RKO (cell line): ENCODE data around the gene NR2C2.
"Not testable (repeated sequence)": the region's sequence is repeated elsewhere in the genome, so short reads cannot be mapped to it uniquely, and the experiment has no call there.

Experiments used
- DNase-seq: peaks from one replicate; pipeline ENCODE4 v3.0.0-alpha.2; 2016; ENCODE audit warnings: low spot score

Gene NR2C2

DNA sequence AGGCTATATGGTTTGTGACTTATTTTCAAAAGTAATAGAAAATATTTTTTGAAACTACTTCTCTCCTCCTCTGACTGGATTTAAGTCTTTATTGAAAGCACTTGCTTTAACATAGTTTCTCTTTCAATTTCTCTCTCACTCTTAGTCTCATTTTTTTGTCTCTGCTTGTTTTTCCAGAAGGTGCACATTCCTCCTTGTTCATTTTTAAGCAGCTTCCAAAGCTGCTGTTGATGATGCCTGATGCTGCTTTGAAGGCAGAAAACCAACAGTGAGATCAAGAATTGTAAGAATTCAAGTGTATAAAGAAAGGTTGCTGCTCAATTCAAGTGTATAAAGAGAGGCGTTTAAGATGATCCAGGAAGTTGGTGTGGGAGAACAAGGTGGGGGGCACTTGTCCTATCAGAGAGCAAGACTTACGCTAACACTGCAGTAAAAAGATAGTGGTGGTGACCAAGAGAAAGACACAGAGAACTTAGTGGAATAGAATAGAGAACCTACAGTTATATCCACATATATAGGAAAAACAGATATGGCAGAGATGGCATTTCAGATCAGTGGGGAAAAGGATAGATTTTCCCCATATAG is 12.1 kb downstream of the NR2C2 start:
- DNase-seq, result no peak

DNA sequence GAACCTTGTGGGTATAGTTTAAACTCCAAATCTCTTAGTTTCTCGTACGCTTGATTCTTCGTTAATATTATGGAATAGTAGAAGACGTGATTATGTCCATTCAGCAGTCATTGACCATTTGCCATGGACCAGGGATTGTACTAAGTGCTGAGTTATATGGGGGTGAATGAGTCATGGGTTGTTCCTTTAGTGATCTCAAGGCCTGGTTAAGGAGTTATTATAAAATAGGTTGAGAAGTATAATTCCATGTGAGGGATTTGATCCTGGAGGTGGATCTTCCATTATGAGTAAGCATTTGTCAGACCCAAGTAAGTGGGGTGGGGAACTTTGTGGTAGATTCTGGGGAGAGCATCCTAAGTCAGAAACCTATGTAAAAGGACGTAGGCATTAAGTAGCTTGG is 15.4 kb downstream of the NR2C2 start:
- DNase-seq, result peak; percentile 17

DNA sequence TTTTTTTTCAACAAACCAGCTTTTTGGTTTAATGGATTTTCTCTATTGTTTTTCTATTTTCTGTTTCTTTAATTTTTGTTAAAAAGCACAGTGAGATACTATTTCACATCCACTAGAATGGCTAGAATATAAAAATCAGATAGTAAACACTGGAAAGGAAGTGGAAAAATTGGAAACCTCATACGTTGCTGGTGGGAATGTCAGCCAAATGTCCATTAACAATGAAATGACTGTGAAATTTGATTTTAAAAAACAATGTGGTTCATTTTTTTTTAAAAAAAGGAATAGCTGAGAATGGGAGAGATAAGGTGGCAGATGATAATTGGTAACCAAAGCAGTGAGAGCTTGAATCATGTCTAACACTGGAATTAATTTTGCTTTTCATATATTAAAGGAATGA is 19.9 kb downstream of the NR2C2 start:
- no peak for DNase-seq

DNA sequence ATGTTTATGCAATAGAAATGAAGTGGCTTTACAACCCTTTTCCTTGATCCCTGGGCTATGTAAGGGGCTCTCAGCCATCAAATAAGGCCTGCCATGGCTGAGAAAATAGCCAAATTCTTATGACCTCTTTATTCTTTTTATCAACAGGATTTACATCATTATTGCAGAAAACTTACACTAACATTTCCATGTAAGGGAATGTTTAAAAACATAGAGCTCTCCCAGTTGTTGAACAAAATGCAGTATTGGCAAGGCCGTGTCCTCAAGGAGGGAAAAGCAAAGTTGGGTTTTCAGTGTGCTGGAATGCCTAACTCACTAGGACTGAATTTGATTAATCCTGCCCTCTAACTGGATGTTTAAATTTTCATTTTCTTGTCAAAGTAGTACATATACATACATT is 22.3 kb downstream of the NR2C2 start:
- no peak for DNase-seq

DNA sequence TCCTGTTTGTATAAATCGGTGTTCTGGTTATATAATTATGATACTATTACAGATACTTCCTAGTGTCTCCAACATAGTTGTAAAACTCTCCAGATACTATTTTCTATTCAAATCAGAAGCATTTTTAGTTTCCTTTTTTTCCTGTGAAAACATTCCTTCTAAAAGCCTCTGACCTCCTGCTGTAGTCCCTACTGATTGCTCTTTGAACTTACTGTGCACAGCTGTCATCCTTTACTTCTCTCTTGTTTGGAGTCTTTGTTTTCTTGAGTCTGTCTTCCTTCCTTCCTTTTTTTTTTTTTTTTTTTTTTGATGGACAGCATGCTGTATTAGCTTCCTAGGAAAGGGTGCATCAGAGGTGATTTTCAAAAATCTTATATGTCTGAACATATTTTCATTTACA is 28.9 kb downstream of the NR2C2 start:
- no peak for DNase-seq

DNA sequence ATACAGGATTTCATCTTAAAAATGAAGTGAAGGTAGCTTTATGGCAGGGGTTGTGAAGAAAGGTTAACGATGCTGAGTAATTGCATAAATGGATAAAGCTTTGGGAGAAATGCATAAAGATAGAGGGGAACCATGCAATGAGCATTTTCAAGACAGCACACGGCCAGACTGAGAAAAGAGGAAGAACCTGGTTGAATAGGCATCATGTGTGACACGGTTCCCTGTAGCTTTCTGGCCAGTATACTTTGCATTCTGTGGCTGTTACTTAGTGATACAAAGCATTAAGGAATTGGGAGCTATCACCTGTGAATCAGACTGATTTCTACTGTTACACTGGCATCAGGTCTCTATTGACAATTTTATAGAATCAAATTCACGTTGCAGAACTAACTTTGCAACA is 33.3 kb downstream of the NR2C2 start:
- no peak for DNase-seq

DNA sequence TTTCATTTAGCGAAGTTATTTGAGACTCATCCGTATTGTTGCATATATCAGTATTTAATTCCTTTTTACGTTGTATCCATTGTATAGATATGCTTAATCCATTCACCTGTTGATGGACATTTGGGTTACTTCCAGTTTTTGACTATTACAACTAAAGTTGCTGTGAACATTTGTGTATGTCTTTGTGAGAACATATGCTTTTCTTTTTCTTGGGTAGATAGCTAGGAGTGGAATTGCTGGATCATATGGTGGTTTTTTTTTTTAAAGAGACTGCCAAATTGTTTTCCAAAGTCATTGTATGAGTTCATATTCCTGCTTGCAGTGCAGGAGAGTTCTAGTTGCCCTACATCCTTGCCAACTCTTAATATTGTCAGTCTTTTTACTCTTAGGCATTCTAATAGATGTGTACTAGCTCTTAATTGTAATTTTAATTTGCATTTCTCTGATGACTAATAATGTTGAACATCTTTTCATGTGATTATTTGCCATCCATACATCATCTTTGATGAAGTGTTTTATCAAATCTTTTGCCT is 37.3 kb downstream of the NR2C2 start:
- DNase-seq, result no peak

DNA sequence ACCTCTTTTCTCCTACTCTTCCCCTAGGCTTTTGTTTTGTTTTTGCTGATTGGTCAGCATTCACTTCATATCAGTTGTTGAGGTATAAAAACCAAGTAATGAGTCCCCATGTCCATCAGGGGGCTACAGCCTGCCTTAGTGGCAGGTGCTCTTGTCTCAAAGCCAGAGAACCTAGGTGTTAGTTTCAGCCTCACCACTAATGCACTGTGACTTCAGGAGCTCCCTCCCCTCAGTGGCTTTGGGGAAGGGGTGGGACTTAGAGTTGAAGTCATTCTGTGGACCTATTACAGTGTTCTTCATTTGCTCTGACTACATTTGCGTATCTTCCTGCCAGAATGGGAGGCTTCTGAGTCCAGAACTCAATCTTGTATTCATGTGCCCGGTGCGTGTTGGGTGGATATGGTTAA is 41.6 kb downstream of the NR2C2 start:
- DNase-seq, result peak; percentile 29

DNA sequence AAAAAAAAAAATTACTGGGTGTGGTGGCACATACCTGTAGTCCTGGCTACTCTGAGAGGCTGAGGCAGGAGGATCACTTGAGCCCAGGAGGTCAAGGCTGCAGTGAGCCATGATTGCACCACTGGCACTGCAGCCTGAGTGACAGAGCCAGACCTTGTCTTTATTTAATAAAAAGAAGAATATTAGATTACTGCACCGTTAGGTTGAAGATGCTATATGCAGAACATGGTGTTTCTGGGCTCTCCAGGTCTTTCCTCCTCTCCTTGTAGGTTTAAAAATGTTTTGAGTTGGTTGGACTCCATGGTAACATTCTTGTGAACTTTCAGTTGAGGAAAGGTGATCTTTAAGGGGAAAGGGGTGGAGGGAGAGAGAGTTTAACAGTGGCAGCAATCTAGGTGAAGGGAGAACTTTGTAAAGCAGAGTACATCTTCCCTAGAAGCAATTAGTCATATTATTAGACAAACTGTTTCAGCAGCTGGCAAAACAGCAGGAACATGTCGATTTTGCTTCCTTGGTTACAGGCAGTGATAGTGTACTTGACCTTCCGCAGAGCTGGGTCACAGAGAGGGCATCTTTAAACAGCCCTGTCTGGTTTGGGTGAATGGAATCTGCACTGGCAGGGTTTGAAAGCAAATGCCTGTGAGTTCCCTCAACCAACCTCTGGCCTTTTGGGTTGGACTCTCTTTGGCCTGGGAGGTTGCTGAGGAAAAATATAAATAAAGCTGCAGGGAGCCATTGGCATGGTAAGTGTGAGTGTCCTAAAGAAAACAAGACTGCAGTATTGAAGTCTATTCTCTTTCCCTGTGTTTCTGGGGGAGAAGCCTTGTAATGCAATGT is 42.8 kb downstream of the NR2C2 start:
- no peak for DNase-seq

DNA sequence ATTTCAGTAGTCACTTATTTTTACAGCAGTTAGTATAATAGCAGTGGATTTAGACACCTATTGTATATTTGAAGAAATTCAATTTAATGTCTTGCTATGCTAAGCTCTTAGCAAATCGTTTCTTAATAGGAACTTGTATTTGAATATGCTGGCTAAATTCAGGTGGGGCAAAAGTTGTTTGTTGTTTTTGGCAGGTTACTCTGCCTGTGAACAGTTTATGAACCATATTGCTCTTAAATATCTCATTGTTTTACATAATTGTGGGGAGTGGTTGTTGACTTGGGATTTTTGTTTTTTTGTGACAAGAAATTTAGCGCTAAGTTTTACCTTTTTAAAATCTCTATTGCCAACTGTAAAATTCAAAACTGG is 43.4 kb downstream of the NR2C2 start:
- no peak for DNase-seq

DNA sequence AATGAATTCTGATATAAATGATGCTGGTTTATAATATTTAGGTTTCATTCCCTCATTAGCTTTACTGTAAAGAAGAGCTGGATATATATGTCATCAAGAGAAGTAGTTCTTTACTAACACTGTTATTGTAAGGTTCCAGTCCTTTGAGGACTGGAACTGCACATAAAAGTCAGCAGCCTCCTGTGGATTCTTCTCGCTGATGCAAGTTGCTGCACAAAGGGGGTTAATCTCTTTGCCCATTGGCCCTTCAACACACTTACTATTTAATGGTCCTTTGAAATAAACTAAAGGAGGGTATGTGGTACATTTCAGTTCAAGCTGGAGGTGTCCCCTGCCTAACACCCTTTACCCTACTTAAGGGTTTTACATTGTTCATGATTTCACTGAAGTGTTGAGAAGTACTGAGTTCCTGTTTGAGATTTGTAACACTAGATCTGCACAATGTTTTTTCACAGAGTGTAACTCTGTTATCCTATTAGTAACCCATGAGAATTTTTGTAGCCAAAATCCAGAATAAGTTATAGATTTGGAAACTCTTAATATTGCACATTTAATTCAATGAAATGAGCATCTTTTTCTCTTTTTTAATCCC is 43.9 kb downstream of the NR2C2 start:
- DNase-seq, result no peak

DNA sequence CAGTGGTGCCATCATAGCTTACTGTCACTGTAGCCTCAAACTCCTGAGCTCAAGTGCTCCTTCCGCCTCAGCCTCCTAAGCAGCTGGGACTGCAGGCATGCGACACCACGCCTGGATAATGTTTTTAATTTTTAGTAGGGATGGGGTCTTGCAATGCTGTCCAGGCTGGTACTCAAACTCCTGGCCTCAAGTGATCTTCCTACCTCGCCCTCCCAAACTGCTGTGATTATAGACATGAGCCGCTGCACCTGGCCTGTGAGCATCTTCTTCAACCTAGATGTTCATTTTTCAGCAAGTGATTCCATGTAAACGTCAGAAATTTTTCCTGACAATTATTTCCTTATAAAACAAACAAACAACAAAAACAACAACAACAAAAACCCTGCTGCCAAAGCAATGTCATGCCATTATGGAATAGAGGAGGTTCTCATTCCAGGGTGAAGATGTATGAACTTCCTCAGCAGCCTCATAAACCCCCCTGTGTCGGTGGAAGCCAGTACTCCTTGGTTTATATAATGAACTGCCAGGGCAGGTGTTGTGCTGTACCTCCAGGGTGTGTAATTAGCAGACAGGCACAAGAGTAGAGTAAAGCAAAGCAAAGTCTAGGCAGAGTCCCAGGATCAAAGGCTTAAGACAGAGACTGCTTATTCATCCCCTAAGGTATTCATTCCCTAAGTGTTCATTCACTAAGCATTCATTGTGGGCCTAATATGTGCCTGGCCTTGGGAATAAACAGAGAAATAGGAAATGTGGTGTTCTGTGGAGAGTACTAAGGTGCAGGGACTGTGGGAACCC is 44.6 kb downstream of the NR2C2 start:
- no peak for DNase-seq

DNA sequence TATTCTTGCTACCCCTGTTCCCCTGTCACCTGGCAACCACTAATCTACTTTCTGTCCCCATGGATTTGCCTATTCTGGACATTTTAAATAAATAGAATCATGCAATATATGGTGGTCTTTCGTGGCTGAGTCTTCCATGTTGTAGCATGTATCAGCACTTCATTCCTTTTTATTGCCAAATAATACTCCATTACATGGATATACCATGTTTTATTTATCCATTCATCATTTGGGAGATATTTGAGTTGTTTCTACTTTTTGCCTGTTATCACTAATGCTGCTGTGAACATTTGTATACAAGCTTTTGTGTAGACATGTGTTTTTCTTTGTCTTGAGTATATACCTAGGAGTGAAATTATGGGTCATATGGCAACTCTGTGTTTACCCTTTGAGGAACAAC is 50.6 kb downstream of the NR2C2 start:
- no peak for DNase-seq

DNA sequence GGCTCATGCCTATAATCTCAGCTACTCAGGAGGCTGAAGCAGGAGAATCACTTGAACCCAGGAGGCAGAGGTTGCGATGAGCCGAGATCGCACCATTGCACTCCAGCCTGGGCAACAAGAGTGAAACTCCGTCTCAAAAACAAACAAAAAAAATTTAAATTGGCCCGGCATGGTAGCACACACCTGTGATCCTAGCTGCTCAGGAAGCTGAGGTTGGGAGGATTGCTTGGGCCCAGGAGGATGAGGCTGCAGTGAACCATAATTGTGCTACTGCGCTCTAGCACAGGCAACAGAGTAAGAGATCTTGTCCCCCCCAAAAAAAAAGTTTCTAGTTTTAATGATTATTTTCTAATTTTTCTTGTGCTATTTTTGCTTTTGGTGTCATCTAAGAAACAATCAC is 51.8 kb downstream of the NR2C2 start:
- not testable (repeated sequence) for DNase-seq

DNA sequence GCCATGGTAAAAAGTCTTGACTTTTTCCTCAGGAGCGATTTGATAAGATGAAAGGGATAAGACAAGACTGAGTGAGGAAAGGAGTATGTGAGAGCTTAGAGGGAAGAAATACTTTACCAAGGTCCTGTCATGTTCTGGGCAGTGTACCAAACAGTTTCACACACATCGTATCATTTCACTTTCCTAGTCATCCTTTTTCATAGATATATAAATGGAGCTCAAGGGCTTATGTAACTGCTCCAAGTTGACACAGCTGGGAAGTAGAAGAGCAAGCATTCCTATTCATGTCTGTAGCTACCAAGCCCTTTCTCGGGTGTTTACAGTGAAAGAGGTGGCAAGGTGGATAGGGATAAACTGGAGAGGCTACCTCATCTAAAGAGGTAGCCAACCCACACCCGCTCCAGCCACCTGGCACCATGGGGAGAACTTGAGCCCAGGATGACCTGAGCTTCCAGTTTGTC is 60.3 kb downstream of the NR2C2 start:
- no peak for DNase-seq

DNA sequence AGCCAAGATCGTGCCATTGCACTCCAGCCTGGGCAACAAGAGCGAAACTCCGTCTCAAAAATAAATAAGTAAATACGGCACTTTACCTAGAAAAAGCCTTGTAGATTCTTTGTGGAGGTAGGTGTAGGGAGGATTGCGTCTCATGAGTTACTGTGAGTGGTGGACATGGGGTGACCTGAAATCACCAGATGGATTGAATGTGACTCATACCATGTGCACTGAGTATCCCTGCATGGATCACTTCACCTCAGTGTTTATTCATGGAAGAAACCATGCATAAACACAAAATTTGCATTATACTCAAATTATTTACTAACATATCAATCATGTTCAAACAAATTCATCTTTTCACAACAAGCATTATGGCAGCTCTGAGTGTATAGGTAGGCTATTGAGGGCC is 61.8 kb downstream of the NR2C2 start:
- no peak for DNase-seq

DNA sequence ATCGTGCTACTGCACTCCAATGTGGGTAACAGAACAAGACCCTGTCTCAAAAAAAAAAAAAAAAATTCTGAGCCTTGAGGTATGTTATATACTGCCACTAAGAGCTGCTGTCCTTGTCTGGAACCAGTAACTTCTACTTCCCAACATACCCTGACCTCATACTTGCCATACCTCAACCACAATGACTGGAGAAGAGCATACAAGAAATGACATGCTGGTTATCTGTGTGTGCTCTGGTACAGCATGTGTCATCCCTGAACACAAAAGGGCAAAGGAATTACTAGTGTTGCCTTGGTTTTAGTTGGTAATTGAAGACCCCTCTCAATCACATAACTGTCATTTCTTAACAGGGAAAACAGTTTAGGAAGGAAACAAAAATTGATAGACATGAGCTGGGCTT is 63.3 kb downstream of the NR2C2 start:
- DNase-seq, result no peak

DNA sequence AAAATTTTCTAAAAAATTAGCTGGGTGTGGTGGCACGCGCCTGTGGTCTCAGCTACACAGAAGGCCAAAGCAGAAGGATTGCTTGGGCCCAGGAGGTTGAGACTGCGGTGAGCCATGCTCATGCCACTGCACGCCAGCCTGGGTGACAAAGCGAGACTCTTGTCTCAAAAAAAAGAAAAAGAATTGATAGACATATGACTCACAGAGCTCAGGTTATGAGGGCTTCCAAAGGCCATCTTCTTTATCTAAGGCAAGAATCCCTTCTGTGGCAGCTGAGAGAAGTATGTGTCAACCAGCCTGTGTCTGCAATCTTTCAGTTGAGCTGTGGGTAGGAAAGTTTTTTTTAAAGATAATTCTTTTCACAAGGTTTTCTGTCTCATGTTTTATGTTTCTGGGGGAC is 63.8 kb downstream of the NR2C2 start:
- no peak for DNase-seq

DNA sequence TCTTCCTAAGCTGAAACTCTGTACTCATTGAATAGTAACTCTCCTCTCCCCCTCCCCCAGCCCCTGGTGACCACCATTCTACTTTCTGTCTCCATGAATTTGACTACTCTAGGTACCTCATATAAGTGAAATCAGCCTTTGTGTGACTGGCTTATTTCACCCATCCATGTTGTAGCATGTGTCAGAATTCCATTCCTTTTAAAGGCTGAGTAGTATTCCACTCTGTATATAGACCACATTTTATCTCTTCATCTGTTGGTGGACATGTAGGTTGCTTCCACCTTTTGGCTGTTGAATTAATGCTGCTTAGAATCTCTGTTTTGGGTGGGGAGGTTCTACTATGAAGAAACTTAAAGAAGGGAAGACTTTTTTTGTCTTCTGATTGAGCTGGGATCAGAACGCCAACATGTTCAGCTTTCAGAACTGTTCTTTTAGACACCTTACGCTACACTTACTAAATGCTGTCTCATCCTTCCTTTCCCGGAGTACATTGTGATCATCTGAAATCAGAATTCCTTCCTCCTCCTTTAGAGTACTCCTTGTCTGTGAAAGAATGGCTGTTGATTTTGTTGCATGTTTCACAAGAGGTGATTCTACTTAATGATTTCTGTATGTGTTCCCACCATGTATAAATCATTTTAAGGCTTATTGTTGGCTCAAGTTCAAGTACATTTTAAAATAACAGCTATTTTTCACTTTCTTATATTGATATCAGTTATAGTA is 67.4 kb downstream of the NR2C2 start:
- no peak for DNase-seq

DNA sequence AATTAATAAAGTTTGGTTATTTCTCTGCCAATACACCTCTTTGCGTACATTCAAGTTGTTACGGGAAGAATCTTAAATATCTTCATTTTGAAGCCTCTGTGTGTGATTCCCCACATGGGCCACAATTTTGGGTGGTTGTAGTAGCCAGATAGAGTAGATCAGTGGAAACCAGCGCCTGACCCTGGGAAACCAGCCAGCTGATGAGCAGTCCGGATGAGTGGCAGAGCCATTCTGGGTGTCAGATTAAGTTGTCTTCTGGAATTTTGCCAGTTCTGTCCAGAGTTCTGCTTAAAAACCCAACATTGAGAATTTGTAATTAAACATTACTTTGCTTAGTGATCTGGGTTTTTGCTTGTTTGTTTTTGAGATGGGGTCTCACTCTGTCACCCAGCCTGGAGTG is 68.1 kb downstream of the NR2C2 start:
- no peak for DNase-seq

DNA sequence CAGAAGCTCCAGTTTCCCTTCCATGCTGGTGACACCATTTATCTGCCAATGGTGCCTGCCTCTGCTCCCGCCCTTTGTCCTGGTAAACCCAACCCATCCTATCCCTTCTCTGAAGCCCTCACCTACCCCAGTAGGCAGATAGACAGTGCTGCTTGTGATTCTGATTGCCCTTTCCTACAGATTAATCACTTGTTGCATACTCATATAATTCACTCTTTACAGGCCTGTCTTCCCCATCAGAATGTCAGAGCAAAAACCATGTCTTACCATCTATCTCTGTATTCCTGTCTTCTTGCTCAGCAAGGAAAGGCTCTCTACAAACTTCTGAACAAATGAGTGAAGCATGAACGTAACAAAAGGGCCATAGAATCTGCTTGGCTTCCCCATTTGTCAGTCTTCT is 69.8 kb downstream of the NR2C2 start:
- DNase-seq, result no peak

DNA sequence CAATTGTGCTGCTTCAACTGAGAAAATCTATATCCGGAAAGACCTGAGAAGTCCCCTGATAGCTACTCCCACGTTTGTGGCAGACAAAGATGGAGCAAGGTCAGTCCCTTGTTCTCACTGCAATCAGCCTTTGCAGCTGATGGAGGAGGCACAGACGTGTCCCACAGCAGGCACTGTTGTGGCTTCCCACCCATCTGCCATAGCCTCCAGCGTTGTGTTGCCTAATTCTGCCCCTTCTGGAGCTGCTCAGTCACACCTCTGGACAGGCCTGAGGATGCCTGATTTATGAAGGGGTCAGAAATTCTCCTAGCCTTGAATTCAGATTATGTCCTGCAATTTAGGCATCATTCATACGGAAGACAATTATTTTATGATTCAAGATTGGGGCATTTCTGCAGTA is 75.9 kb downstream of the NR2C2 start:
- DNase-seq, result no peak
